ENCODE results near the gene IL1RN. TPM values are rescaled to one million over a fixed set of nuclear protein-coding genes. Genes with fewer than 3 reads are reported as not detected.

The IL1RN gene
- polyA plus RNA-seq, 3 donors = 89.9 to 109 (median 92.0) TPM

DNA sequence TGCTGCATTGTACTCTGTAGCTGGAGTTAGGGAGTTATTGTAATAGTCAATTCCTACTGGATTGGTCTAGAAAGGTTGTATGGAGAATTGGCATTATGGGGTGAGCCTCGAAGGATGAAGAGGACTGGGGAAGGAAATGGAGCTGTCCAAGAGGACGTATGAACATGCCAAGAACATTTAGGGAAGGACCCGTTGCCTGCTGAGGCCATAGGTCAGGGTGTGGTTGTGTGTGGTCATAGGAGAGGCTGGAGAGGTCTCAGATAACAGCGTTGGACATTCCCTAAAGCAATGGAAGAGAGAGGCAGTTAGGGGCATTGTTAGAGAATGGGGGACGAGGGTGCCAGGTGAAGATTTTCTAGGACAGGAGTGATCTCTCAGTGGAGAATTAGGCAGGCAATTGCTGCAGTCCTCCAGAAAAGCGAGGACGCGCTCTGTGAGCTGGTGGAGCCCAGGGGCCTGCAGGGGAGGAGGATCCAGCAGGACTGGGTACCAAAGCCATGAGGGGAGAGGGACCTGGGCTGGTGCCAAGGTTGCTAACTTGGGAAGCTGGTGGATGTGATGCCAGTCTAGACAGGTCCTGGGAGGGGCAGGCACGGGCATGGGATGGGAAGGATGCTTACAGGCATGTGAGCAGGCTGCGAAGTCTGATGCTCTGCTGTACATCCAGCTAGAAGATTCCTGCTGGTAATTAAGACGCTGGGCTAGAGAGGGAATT, 37.0 kb downstream of the IL1RN start:
- TF ChIP-seq, protein P1, sequence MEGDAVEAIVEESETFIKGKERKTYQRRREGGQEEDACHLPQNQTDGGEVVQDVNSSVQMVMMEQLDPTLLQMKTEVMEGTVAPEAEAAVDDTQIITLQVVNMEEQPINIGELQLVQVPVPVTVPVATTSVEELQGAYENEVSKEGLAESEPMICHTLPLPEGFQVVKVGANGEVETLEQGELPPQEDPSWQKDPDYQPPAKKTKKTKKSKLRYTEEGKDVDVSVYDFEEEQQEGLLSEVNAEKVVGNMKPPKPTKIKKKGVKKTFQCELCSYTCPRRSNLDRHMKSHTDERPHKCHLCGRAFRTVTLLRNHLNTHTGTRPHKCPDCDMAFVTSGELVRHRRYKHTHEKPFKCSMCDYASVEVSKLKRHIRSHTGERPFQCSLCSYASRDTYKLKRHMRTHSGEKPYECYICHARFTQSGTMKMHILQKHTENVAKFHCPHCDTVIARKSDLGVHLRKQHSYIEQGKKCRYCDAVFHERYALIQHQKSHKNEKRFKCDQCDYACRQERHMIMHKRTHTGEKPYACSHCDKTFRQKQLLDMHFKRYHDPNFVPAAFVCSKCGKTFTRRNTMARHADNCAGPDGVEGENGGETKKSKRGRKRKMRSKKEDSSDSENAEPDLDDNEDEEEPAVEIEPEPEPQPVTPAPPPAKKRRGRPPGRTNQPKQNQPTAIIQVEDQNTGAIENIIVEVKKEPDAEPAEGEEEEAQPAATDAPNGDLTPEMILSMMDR (IDR thresholded peaks at IDR 0.05) = no peak
- Histone ChIP-seq H3K4me1 (ENCODE audit: control insufficient read depth in 1 of 2, insufficient read depth in 2 of 2, low read length in 2 of 2) (peaks cover 17 to 21% of the 10 kb centered on the region in 2 donors), H3K27ac (ENCODE audit: low read depth in 1 of 2, low read length in 2 of 2) (no peak overlapping the region), H2AFZ (ENCODE audit: insufficient read depth, low read depth, low read length, poor library complexity, severe bottlenecking) (no peak overlapping the region), H3K79me2 (ENCODE audit: insufficient read depth, low read length) (no peaks in the 10 kb centered on the region), H3K9me3 (replicated peaks in 1 of 2; ENCODE audit: control insufficient read depth in 1 of 2, insufficient read depth in 1 of 2, low read length in 2 of 2) (no peaks in the 10 kb centered on the region), H3K4me2 (replicated peaks; ENCODE audit: extremely low read depth, low read length, poor library complexity, severe bottlenecking) (no peak overlapping the region), H3K9ac (ENCODE audit: insufficient read depth, low read length, poor library complexity, severe bottlenecking) (no peak overlapping the region), H4K20me1 (ENCODE audit: insufficient read depth, low read length) (no peaks in the 10 kb centered on the region), H3K27me3 (ENCODE audit: control insufficient read depth in 2 of 2, insufficient read depth in 2 of 2, low read length in 2 of 2) (no peaks in the 10 kb centered on the region), H3K4me3 (replicated peaks in 1 of 3; ENCODE audit: low read depth in 2 of 3, low read length in 3 of 3) (no peak overlapping the region), H3K36me3 (replicated peaks in 1 of 2; ENCODE audit: control insufficient read depth in 1 of 2, insufficient read depth in 2 of 2, low read length in 2 of 2) (no peaks in the 10 kb centered on the region)
- DNase-seq = no peak
- 83% methylated on average over 11 of the region's 11 CpGs for WGBS (ENCODE audit: insufficient coverage)
- Mint-ChIP-seq H3K4me1 (peaks cover 26% of the 10 kb centered on the region), H3K4me3 (no peak overlapping the region), H3K27ac (no peak overlapping the region), H3K9me3 (peaks cover 0 to 2% (median 0%) of the 10 kb centered on the region in 7 donors), H3K27me3 (ENCODE audit: low read depth in 3 of 3) (peaks cover 0 to 6% (median 0%) of the 10 kb centered on the region in 3 donors), H3K36me3 (no peaks in the 10 kb centered on the region)
- intact Hi-C loops (cut with micrococcal nuclease) = no loop called here

- Mint-ChIP-seq H3K4me3 (no peak overlapping the region), H3K27me3 (ENCODE audit: low read depth in 3 of 3) (peaks cover 0 to 6% (median 0%) of the 10 kb centered on the region in 3 donors), H3K36me3 (no peaks in the 10 kb centered on the region), H3K9me3 (peaks cover 0 to 2% (median 0%) of the 10 kb centered on the region in 7 donors), H3K4me1 (peaks cover 31% of the 10 kb centered on the region), H3K27ac (no peak overlapping the region)
- 90% methylated on average over 8 of the region's 10 CpGs for WGBS (ENCODE audit: insufficient coverage)
- TF ChIP-seq, protein P1 (IDR thresholded peaks at IDR 0.05) = no peak
- H3K4me3 ChIP-seq (replicated peaks in 1 of 3; ENCODE audit: low read depth in 2 of 3, low read length in 3 of 3) = no peak overlapping the region
- no peak overlapping the region for H2AFZ ChIP-seq (ENCODE audit: insufficient read depth, low read depth, low read length, poor library complexity, severe bottlenecking)
- H3K79me2 ChIP-seq (ENCODE audit: insufficient read depth, low read length) = no peaks in the 10 kb centered on the region
- H3K4me2 ChIP-seq (replicated peaks; ENCODE audit: extremely low read depth, low read length, poor library complexity, severe bottlenecking) = no peak overlapping the region
- intact Hi-C loops (cut with micrococcal nuclease) = no loop called here
- no peak for DNase-seq
- no peak overlapping the region for H3K9ac ChIP-seq (ENCODE audit: insufficient read depth, low read length, poor library complexity, severe bottlenecking)
- no peak overlapping the region for H3K27ac ChIP-seq (ENCODE audit: low read depth in 1 of 2, low read length in 2 of 2)
- H3K9me3 ChIP-seq (replicated peaks in 1 of 2; ENCODE audit: control insufficient read depth in 1 of 2, insufficient read depth in 1 of 2, low read length in 2 of 2) = no peaks in the 10 kb centered on the region
- peaks cover 21 to 27% of the 10 kb centered on the region in 2 donors for H3K4me1 ChIP-seq (ENCODE audit: control insufficient read depth in 1 of 2, insufficient read depth in 2 of 2, low read length in 2 of 2)
- no peaks in the 10 kb centered on the region for H3K36me3 ChIP-seq (replicated peaks in 1 of 2; ENCODE audit: control insufficient read depth in 1 of 2, insufficient read depth in 2 of 2, low read length in 2 of 2)
- H4K20me1 ChIP-seq (ENCODE audit: insufficient read depth, low read length) = no peaks in the 10 kb centered on the region
- no peaks in the 10 kb centered on the region for H3K27me3 ChIP-seq (ENCODE audit: control insufficient read depth in 2 of 2, insufficient read depth in 2 of 2, low read length in 2 of 2)
Measured at GRCh38 chr2:113164930-113165585, 37.7 kb downstream of the IL1RN start.
